ENCODE measurements around the gene APOL4. TPM values are rescaled to one million over a fixed set of nuclear protein-coding genes. Genes with fewer than 3 reads are reported as not detected.
"Not testable (repeated sequence)": the region's sequence is repeated elsewhere in the genome, so short reads cannot be mapped to it uniquely, and the experiment has no call there.

APOL4 gene
- total RNA-seq, 1 donor from 2014 or later = not detected

- no peak overlapping the region for H3K4me3 Mint-ChIP-seq
- no peaks in the 10 kb centered on the region for H3K9me3 Mint-ChIP-seq
- no peak overlapping the region for H3K27ac Mint-ChIP-seq (ENCODE audit: unreplicated experiment)
- TF ChIP-seq CTCF (conservative IDR thresholded peaks at IDR 0.05) = no peak
- peaks cover under 1% of the 10 kb centered on the region for H3K27me3 Mint-ChIP-seq (ENCODE audit: low read depth)
- DNase-seq (ENCODE audit: low read depth, low spot score) = no peak
- peaks cover 17% of the 10 kb centered on the region for H3K4me1 Mint-ChIP-seq
- no peaks in the 10 kb centered on the region for H3K36me3 Mint-ChIP-seq (ENCODE audit: low read depth)
Measured at GRCh38 chr22:36191106-36191836, 10.3 kb downstream of the APOL4 start.

- not testable (repeated sequence) for H3K27ac Mint-ChIP-seq (ENCODE audit: unreplicated experiment); H3K4me3 Mint-ChIP-seq; H3K27me3 Mint-ChIP-seq (ENCODE audit: low read depth); H3K9me3 Mint-ChIP-seq; H3K36me3 Mint-ChIP-seq (ENCODE audit: low read depth); H3K4me1 Mint-ChIP-seq; DNase-seq (ENCODE audit: low read depth, low spot score)
Measured at GRCh38 chr22:36187862-36188261, 13.7 kb downstream of the APOL4 start.

- DNase-seq (ENCODE audit: low read depth, low spot score) = no peak
- peaks cover 4% of the 10 kb centered on the region for H3K4me1 Mint-ChIP-seq
- no peak overlapping the region for H3K4me3 Mint-ChIP-seq
- TF ChIP-seq CTCF (conservative IDR thresholded peaks at IDR 0.05) = no peak
- peaks cover 2% of the 10 kb centered on the region for H3K27me3 Mint-ChIP-seq (ENCODE audit: low read depth)
- H3K36me3 Mint-ChIP-seq (ENCODE audit: low read depth) = no peaks in the 10 kb centered on the region
- H3K9me3 Mint-ChIP-seq = no peaks in the 10 kb centered on the region
- no peak overlapping the region for H3K27ac Mint-ChIP-seq (ENCODE audit: unreplicated experiment)
Measured at GRCh38 chr22:36185828-36186624, 15.6 kb downstream of the APOL4 start.

- no peak for TF ChIP-seq CTCF (conservative IDR thresholded peaks at IDR 0.05)
- no peak for DNase-seq (ENCODE audit: low read depth, low spot score)
- H3K27ac Mint-ChIP-seq (ENCODE audit: unreplicated experiment) = no peak overlapping the region
- no peaks in the 10 kb centered on the region for H3K36me3 Mint-ChIP-seq (ENCODE audit: low read depth)
- H3K9me3 Mint-ChIP-seq = no peaks in the 10 kb centered on the region
- no peaks in the 10 kb centered on the region for H3K4me1 Mint-ChIP-seq
- peaks cover 2% of the 10 kb centered on the region for H3K27me3 Mint-ChIP-seq (ENCODE audit: low read depth)
- no peak overlapping the region for H3K4me3 Mint-ChIP-seq
Measured at GRCh38 chr22:36184433-36185025, 17.1 kb downstream of the APOL4 start.

- Mint-ChIP-seq H3K27ac (ENCODE audit: unreplicated experiment) (no peak overlapping the region), H3K36me3 (ENCODE audit: low read depth) (no peaks in the 10 kb centered on the region), H3K4me3 (no peak overlapping the region), H3K4me1 (no peaks in the 10 kb centered on the region), H3K27me3 (ENCODE audit: low read depth) (peaks cover 2% of the 10 kb centered on the region), H3K9me3 (no peaks in the 10 kb centered on the region)
- DNase-seq (ENCODE audit: low read depth, low spot score) = no peak
- TF ChIP-seq CTCF (conservative IDR thresholded peaks at IDR 0.05) = no peak
Measured at GRCh38 chr22:36183446-36183845, 18.2 kb downstream of the APOL4 start.
